Activated CD4-positive, CD25-positive, alpha-beta regulatory T cell treated with anti-CD3 and anti-CD28 coated beads, Interleukin-2, amount 50 U/mL, for 16 hours (primary cell): ENCODE results near the gene CXCL13.
"Not testable (repeated sequence)": the region's sequence is repeated elsewhere in the genome, so short reads cannot be mapped to it uniquely, and the experiment has no call there.

Source experiments
- DNase-seq: peaks from one replicate; pipeline ENCODE4 v3.0.0-alpha.2; 2020; ENCODE audit warnings: low read depth, low spot score

CXCL13 gene

DNA sequence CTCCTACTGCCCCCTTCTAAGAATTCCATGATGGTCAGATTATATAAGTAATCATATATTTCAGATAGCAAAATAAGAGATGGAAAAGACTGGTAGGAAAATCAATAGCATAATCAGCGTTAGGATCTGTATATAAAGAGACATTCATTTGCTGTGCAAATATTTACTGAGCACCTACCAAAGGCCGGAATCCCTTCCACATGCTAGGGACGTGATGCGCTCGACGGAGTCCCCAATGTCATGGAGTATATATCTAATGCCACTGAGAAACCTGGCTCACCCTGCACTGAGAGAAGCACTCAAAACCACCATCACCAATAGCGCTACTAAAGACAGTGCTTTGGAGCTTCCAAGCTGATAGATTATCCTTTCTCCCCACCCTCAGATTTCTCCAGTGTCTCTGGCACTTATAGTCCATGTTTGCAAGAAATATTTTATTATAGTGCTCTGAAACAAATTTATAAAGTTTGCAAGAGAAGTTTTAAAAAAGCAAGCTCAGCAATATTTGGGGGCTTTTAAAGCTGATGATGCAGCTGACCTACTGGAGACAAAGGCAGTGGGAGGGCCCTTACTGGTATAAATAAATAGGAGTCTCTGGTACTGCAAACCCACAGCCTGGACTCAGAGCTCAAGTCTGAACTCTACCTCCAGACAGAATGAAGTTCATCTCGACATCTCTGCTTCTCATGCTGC lies at the start of gene CXCL13:
CXCL13 (plus strand) TSS at position 611 of the 693 bp plus-strand sequence; CDS start at position 657, 46 bp downstream.
- no peak for DNase-seq

DNA sequence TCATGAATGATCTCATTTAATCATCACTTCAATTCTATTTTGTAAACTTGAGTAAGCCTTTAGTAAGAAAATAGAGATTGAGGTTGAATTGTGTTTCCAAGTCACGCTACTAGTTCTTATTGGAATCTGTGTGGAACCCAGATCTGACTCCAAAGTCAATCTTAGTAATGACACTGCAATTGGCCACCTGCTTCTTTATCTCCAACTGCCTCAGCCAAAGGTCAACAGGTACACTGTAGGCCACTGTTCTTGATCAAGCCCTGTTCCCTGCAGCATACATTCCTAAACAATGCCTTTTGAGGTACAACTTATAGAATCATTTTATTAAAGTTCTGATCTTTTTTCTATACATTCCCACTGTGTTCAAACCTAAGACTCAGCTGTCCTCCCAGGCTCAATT lies 45.5 kb upstream of the CXCL13 start:
- no peak for DNase-seq

- DNase-seq: not testable (repeated sequence)
These were observed 43.9 kb upstream of the CXCL13 start for GRCh38 chr4:77561720-77562119.

DNA sequence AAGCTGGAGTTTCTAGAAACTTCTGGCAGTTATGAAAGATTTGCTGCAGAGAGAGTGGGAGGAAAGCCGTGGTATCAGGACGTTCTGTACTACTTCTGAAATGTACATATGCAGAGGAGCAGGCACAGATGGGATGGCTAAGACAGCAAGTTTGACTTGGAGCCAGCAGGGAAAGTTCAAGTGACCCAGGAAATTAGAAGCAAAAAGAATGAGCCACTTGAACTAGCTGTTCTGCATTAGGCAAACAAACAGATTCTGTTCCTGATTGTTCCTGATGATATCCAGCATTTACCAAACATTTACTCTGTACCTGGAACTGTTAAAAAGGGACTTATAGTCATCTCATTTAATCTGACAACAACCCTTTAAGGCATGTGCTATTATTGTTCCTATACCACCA lies 41.4 kb upstream of the CXCL13 start:
- no peak for DNase-seq

GRCh38 chr4:77566148-77566547 lies 39.5 kb upstream of the CXCL13 start:
- no peak for DNase-seq

DNA sequence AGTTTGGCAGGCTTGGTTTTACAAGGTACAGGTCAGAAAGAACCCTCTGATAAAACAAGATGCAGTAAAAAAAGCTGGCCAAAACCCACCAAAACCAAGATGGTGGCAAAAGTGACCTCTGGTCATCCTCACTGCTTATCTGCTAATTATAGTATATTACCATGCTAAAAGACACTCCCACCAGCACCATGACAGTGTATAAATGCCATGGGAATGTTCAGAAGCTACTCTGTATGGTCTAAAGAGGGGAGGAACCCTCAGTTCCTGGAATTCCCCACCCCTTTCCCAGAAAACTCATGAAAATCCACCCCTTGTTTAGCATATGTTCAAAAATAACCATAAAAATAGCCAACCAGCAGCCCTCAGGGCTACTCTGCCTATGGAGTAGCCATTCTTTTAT lies 38.1 kb upstream of the CXCL13 start:
- DNase-seq: no peak

GRCh38 chr4:77570508-77571214 lies 35.0 kb upstream of the CXCL13 start:
- not testable (repeated sequence) for DNase-seq

- no peak for DNase-seq
These were observed 29.3 kb upstream of the CXCL13 start for GRCh38 chr4:77576351-77576750.

- DNase-seq: no peak
These were observed 27.5 kb upstream of the CXCL13 start for GRCh38 chr4:77578145-77578544.

DNA sequence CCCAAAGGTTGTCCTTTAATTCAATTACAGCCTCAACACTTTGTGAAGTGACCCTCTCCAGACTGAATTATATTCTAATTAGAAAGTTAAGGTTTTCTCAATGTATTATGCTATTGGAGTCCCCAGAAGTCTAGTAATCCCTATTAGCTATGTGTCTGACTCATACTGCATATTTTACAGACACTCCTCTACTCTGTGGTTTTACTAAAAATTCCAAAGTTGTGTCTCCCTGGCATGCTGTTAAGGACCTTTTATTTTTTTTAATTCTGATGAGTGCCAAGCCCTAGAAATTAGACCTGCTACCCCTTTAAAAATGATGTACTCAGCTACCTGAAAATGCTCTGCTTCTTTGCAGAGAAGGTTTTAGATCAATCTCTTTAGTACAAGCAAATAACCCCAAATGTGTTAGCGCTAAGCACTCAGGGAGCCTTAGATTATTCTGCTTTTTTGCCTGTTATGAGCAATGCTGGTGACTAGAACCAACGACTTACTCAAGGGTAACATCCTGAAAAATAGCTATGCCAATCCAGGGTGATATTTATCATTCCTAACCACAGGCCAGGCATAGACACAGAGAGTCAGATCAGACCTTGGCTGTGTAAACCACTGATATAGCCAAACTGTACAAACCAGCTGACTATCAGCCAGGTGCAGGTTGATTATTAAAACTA lies 26.1 kb upstream of the CXCL13 start:
- DNase-seq: no peak

GRCh38 chr4:77581724-77582123 lies 23.9 kb upstream of the CXCL13 start:
- no peak for DNase-seq

DNA sequence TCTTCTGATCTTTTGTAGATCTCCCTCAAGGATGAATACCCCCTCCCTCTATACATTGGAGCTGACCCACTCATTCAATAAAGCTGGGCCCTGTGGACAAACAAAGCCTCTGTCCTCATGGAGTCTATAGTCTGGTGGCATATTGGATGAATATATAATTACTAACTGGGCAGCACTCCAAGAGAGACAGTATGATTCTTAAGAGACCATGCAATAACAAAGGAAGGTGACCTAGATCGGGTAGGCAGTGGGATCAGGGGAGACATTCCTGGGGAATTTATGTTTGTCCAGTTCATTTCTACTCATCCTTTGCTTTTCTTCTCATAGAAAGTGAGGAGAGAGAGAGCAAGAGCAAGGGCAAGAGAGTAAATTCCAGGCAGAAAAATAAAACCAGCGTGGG lies 23.5 kb upstream of the CXCL13 start:
- DNase-seq: no peak

DNA sequence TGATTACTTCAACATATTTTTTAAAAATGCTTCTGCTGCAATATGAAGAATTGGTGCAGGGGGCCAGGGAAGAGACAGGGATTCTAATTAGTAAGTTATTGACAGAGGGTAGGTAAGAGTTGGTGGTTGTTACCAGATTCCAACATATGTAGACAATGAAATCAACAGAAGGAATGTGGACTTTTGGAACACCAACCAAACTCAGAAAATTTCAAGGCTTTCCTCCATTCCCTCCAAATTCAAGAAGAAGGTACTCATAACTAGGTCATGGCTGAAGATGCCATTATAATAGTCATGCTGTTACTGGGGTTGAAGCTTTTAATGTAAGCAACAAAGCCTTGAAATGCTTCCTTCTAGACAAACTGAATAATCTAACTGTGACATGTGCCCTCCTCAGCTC lies 22.9 kb upstream of the CXCL13 start:
- no peak for DNase-seq

DNA sequence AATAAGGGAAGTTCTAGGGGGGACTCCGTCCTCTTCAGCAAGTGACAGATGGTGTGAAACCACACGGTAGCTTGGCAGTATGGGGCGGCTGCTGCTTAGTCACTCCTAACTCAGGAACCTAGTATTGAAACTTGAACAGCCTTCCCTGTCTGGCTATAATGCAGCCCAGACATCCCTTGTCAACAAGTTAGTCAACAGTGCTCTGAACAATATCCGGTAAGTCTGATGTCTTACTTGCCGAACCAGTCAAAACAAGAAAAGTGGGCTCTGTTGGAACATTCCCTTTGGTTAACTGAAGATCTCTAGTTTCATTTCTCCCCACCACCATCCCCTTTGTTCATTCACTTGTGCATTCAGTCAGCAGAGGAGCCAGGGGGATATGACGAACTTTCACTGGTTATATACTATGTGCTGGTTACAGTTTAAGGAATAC lies 18.7 kb upstream of the CXCL13 start:
- no peak for DNase-seq

DNA sequence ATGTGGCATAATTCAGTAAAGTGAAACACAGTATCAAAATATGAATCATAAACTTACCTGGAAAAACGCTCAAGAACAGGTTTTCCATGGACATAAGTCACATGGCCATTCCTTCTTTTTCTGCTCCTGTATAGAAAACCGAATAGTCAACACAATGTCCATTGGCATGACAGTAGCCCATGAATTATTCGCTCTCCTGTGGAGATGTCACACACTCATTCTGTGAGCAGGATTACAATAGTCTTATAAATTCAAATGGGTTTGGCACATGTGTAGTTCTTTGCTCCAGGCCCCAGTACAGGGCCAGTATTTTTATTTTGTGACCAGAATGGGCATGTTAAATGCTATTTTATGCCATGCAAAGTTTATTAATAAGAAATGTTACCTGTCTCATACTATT lies 15.1 kb upstream of the CXCL13 start:
- no peak for DNase-seq

DNA sequence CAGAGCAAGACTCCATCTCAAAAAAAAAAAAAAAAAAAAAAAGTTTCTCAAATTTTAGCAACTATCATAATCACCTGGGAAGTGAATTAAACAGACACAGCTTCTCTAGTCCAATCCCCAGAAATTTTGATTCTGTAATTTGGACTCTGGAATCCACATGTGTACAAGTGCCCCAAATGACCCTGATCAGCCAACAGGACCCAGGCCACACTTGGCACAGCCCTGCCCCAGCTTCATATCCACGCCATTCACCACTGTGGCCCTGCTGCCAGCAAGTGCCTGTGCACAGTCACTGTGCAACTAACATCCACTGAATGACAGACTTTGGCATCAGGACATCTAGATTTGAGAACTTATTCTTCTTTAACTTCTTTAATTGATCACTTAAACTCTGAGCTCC lies 14.1 kb upstream of the CXCL13 start:
- DNase-seq: no peak

GRCh38 chr4:77593101-77593500 lies 12.5 kb upstream of the CXCL13 start:
- DNase-seq: no peak

- no peak for DNase-seq
These were observed 11.6 kb upstream of the CXCL13 start for GRCh38 chr4:77593993-77594392.

DNA sequence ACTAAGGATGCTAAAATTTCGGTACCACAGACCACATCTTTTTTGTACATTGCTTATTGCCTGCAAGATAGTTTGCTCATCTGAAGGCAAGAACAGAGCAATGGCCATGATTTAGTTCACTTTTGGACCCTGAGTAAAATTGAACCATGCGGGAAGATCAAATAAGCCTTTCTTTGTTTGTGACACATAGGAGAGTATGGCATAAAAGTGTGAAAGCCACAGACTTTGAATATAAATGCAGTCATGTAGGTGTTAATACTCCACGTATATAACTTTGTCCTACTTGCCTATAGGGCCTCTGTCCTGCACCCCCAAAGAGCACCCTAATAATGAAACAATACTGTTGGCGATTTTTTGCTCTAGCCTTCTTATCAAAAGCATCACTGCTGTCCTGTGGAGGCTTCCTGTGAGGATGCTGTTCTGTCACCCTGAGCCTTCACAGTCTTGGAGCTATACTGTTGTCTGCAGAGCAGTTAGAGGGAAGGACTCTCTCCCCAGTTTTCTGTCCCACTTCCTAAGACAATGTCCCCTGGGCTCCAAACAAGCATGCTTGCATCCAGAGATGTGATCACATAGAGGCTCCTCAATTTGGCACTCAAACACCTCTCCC lies 10.2 kb upstream of the CXCL13 start:
- DNase-seq: no peak

DNA sequence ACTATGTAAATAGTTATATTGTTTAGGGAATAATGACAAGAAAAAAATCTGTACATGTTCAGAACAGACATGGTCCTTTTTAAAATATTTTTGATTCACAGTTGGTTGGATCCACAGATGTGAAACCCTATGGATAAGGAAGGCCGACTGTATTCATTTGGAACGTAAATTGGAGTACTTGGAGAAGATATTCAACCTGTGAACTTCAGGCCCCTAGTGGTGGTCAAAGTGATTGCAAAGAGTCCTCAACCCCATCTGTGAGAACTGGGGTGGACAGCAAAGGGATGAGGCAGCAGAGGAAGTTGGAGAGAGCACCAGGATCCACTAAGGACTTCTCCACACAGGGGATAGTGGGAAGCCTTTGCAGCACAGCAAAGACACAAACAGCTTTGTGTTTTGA lies 6.2 kb upstream of the CXCL13 start:
- no peak for DNase-seq

DNA sequence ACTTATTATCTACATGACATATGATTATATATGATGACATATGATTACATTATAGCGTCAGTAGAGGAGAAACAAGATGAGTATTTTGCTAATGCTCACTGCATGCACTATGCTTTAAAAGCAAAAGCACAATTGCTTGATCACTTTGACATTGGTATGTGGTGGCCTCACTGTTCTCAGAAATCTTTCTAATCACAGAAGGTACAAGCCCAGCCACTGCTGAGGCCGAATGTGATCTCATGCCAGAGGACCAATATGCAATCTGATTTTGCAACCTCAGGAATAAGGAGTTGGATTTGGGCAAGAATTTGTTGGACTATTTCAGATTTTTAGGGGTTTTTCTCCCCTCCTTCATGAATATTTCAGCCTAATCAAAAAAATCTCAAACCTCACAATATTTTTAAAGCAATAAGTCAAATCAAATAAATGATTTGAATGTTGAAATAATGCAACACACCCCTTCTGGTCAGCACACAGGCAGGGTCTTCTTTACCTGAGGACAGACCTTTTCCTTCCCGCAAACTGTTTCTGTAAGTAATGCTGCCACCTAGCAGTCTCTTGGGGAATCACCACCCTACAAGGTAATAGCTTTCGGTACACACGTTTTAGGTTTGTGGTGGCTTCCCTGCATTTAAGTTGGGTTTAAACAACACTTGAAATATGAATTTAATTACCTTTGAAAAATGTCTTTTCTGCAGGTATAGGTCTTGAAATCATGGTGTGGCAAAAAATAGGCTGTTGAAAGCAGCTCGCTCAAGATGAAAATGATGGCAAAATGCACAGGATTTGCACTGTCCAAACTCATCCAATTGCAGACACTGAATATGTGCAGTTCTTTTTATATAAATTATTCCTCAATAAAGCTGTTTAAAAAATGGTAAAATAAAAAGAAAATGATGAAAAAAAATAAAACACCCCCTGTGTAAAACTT lies 4.8 kb upstream of the CXCL13 start:
- no peak for DNase-seq
